GM10266 (cell line): ENCODE data around the gene COX10.

Experiments used
- DNase-seq: peaks from one replicate; pipeline ENCODE4 v3.0.0; 2012; ENCODE audit errors: extremely low spot score
- TF ChIP-seq, protein P1 (sequence below): IDR thresholded peaks from 2 replicates; pipeline ENCODE4 v1.5.1; 2012; ENCODE audit warnings: mild to moderate bottlenecking, low read depth; ENCODE audit not compliant: control insufficient read depth, insufficient read depth; ENCODE audit errors: missing control alignments

COX10 gene

DNA sequence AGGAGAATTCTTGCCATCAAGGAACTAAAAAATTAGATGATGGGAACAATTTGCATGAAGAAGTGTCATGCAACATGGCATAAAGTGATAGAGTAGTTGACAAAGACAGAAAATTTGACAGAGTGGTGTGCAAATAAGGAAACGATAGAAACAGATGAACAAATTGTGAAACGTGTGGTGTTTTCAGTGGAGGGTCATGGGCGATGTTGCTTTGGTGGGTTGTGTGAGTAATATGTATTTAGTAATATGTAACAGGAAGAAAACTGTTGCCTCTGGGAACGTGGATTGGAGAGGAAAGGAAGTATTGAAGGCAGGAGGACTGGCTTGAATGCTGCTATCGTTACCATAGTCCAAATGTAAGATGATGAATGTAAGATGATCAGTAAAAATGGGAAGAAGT is 3.6 kb downstream of the COX10 start:
- TF ChIP-seq, protein P1, sequence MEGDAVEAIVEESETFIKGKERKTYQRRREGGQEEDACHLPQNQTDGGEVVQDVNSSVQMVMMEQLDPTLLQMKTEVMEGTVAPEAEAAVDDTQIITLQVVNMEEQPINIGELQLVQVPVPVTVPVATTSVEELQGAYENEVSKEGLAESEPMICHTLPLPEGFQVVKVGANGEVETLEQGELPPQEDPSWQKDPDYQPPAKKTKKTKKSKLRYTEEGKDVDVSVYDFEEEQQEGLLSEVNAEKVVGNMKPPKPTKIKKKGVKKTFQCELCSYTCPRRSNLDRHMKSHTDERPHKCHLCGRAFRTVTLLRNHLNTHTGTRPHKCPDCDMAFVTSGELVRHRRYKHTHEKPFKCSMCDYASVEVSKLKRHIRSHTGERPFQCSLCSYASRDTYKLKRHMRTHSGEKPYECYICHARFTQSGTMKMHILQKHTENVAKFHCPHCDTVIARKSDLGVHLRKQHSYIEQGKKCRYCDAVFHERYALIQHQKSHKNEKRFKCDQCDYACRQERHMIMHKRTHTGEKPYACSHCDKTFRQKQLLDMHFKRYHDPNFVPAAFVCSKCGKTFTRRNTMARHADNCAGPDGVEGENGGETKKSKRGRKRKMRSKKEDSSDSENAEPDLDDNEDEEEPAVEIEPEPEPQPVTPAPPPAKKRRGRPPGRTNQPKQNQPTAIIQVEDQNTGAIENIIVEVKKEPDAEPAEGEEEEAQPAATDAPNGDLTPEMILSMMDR, result no peak
- DNase-seq, result no peak

GRCh38 chr17:14078027-14078426 is 8.7 kb downstream of the COX10 start:
- TF ChIP-seq, protein P1, result no peak
- no peak for DNase-seq

- TF ChIP-seq, protein P1, result no peak
- no peak for DNase-seq
Measured at GRCh38 chr17:14080847-14081251, 11.5 kb downstream of the COX10 start.

DNA sequence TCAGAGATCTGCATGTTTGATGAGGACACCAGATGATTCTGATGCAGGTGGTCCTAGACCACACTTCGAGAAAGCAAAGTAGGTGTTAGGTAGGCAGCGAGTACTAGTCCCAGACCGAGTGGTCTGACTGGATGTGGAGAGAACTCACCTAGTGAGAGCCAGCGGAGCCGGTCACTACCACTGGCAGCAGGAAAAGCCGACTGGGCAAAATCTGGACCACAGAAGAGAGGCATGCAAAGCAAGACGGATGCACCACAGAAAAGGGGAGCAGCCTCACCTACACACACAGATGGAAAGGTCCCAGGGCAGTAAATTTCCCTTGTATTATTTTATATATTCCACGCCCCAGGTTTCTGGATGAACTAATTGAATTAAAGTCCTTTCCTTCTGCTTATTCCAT is 13.5 kb downstream of the COX10 start:
- TF ChIP-seq, protein P1, result no peak
- no peak for DNase-seq

DNA sequence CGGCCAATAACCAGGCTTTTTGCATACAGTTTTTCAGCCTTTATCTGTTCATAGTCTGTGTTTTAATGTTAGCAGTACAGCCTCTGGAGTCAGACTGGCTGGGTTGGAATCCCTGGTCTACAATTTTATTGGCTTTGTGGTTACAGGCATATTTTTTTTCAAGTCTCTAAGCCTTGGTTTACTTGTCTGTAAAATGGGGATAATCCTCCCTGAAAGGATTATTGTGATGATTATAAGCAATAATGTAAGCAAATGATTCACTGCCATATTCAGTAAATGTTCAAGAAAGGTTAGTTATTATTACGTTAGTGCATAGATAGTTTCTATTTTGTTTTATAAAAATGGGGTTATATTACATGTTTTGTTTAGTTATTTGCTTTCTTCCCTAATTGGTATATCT is 15.7 kb downstream of the COX10 start:
- TF ChIP-seq, protein P1, result no peak
- DNase-seq, result no peak

GRCh38 chr17:14086189-14086588 is 16.9 kb downstream of the COX10 start:
- DNase-seq, result no peak
- TF ChIP-seq, protein P1, result no peak

- TF ChIP-seq, protein P1, result no peak
- DNase-seq, result no peak
Measured at GRCh38 chr17:14089179-14089578, 19.9 kb downstream of the COX10 start.
